B cell (primary cell): ENCODE data around the gene OR2Y1. TPM values are rescaled to one million over a fixed set of nuclear protein-coding genes. Genes with fewer than 3 reads are reported as not detected.

Source experiments
- ATAC-seq: fragments of 200-7000 bp; cut with Tn5 transposase; one replicate; pipeline ENCODE4 v1.10.0; 2021; ENCODE audit warnings: low read depth, mild to moderate bottlenecking, moderate number of reproducible peaks, moderate library complexity
- CTCF ChIA-PET: fragments of 350-600 bp; sonication (Branson Sonifier 250); formaldehyde crosslinking; loops from one replicate; lab custom pipeline; 2021; ENCODE audit warnings: antibody characterized with exemption, inconsistent platforms; lab: Charles Lee
- POLR2A ChIA-PET: fragments of 350-600 bp; sonication (Branson Sonifier 250); formaldehyde crosslinking; loops from one replicate; lab custom pipeline; 2021; ENCODE audit warnings: antibody characterized with exemption; lab: Charles Lee
- DNase-seq: peaks from one replicate; pipeline ENCODE4 v3.0.0; 2013
- H2AFZ ChIP-seq: 2 replicates; pipeline ENCODE4 v1.6.1; 2012; ENCODE audit warnings: mild to moderate bottlenecking, low read depth, low read length; ENCODE audit not compliant: insufficient read depth, poor library complexity, severe bottlenecking
- H3K27ac ChIP-seq, 2 donors: 1 replicate in 1 of 2; 2 replicates in 1 of 2; pipeline ENCODE4 v1.5.1; 2012 to 2013; ENCODE audit warnings: low read length in 2 of 2, mild to moderate bottlenecking in 2 of 2, moderate library complexity in 1 of 2
- H3K27me3 ChIP-seq, 4 experiments: fragments of 200-600 bp in 1 of 4; sonication (generic) in 1 of 4; replicated peaks in 1 of 4; 1 replicate in 2 of 4; 2 replicates in 2 of 4; pipeline versions ENCODE4 v1.6.1 to v1.7.0; 2013 to 2016; ENCODE audit warnings: low read length in 3 of 4, mild to moderate bottlenecking in 2 of 4, mixed read lengths in 1 of 4, moderate library complexity in 1 of 4; ENCODE audit not compliant: insufficient read depth in 4 of 4, control insufficient read depth in 3 of 4; ENCODE audit errors: control extremely low read depth in 1 of 4
- H3K36me3 ChIP-seq, 2 experiments: replicated peaks in 1 of 2; 1 replicate in 1 of 2; 2 replicates in 1 of 2; pipeline versions ENCODE4 v1.6.1 to v1.7.1; 2013; ENCODE audit warnings: low read length in 1 of 2; ENCODE audit not compliant: insufficient read depth in 2 of 2, control insufficient read depth in 1 of 2; ENCODE audit errors: control extremely low read depth in 1 of 2, extremely low read depth in 1 of 2
- H3K4me1 ChIP-seq, 2 donors: fragments of 200-600 bp in 1 of 2; sonication (generic) in 1 of 2; 1 replicate in 1 of 2; 2 replicates in 1 of 2; pipeline versions ENCODE4 v1.5.1 to v1.6.1; 2013 to 2017; ENCODE audit warnings: low read length in 2 of 2; ENCODE audit not compliant: control insufficient read depth in 2 of 2, insufficient read depth in 2 of 2
- H3K4me2 ChIP-seq: replicated peaks from 2 replicates; pipeline ENCODE3; 2012; ENCODE audit warnings: mild to moderate bottlenecking, low read depth, low read length; ENCODE audit not compliant: poor library complexity, severe bottlenecking
- H3K4me3 ChIP-seq, 5 experiments: fragments of 200-600 bp in 1 of 5; sonication (generic) in 1 of 5; 1 replicate in 3 of 5; 2 replicates in 2 of 5; pipeline versions ENCODE4 v1.5.1 to v1.7.0; 2011 to 2016; ENCODE audit warnings: low read length in 4 of 5, mild to moderate bottlenecking in 4 of 5, low read depth in 2 of 5, control low read depth in 1 of 5, moderate library complexity in 1 of 5; ENCODE audit not compliant: insufficient read depth in 1 of 5; ENCODE audit errors: control extremely low read depth in 1 of 5, extremely low read depth in 1 of 5
- H3K79me2 ChIP-seq: fragments of 200-600 bp; sonication (generic); one replicate; pipeline ENCODE4 v1.6.0; 2016; ENCODE audit warnings: low read length; ENCODE audit not compliant: control insufficient read depth, insufficient read depth
- H3K9ac ChIP-seq: fragments of 200-600 bp; sonication (generic); 2 replicates; pipeline ENCODE4 v1.6.1; 2017; ENCODE audit warnings: mild to moderate bottlenecking, low read length, moderate library complexity
- H3K9me3 ChIP-seq, 3 donors: one replicate each; pipeline versions ENCODE4 v1.6.1 to v1.7.1; 2013; ENCODE audit warnings: low read length in 2 of 3; ENCODE audit not compliant: control insufficient read depth in 2 of 3, insufficient read depth in 1 of 3; ENCODE audit errors: control extremely low read depth in 1 of 3
- H4K20me1 ChIP-seq: 2 replicates; pipeline ENCODE4 v1.6.0; 2012; ENCODE audit warnings: mild to moderate bottlenecking, low read length; ENCODE audit not compliant: insufficient read depth, control insufficient read depth, poor library complexity, severe bottlenecking
- H3K27ac Mint-ChIP-seq: one replicate; pipeline ENCODE4 v1.8.0; 2021; ENCODE audit warnings: mixed read lengths
- H3K27me3 Mint-ChIP-seq: one replicate; pipeline ENCODE4 v1.8.0; 2021; ENCODE audit warnings: mixed read lengths
- H3K4me1 Mint-ChIP-seq: one replicate; pipeline ENCODE4 v1.8.0; 2021; ENCODE audit warnings: mixed read lengths
- H3K4me3 Mint-ChIP-seq: one replicate; pipeline ENCODE4 v1.8.0; 2021; ENCODE audit warnings: mixed read lengths
- H3K9me3 Mint-ChIP-seq: one replicate; pipeline ENCODE4 v1.8.0; 2022; ENCODE audit warnings: mixed read lengths; ENCODE audit not compliant: insufficient read depth
- CTCF ChIP-seq: fragments of 200-600 bp; IDR thresholded peaks from one replicate; pipeline ENCODE4 v1.8.0; 2022; ENCODE audit warnings: antibody characterized with exemption, mild to moderate bottlenecking
- EZH2 ChIP-seq: IDR thresholded peaks from 2 replicates; pipeline ENCODE4 v1.6.1; 2012; ENCODE audit warnings: borderline replicate concordance, low read depth, mild to moderate bottlenecking, moderate library complexity, low read length; ENCODE audit not compliant: insufficient read depth, poor library complexity, severe bottlenecking
- WGBS: methylation state at CpG from one replicate; pipeline ENCODE4 v1.1.5; 2013; ENCODE audit warnings: missing lambda C conversion rate; ENCODE audit not compliant: insufficient coverage; 5-methylcytosine and 5-hydroxymethylcytosine counted together
- intact Hi-C: fragments of 100-400 bp; cut with micrococcal nuclease; formaldehyde crosslinking; loops from one replicate; pipeline ENCODE4 v1.10.0; 2022
- polyA plus RNA-seq: library from polyadenylated mRNA; depleted of rRNA; stranded (reverse); fragments of >200 nt; gene quantifications from 2 replicates; pipeline ENCODE4 v1.2.3, GENCODE V29; 2012
- total RNA-seq, 2 donors: library from RNA; stranded (reverse); fragments of 120-200 nt in 1 of 2; gene quantifications; 1 replicate in 1 of 2; 2 replicates in 1 of 2; pipeline versions ENCODE4 v1.2.3 to v1.2.4, GENCODE V29; 2013 to 2022

OR2Y1 gene
- total and polyA plus RNA-seq, 2 donors (not counting 1 experiment from before 2014, with no cell fraction given) = not detected

- ATAC-seq = no peak
- POLR2A ChIA-PET = no interaction called here
- CTCF ChIA-PET = interaction anchor here (1.6 kb wide), 1 partner anchor 8 kb away, joined by 4 read pairs; no protein-coding TSS in a partner anchor
Measured at GRCh38 chr5:180724944-180725343, 14.9 kb downstream of the OR2Y1 start.

GRCh38 chr5:180723936-180724335 is 15.9 kb downstream of the OR2Y1 start:
- ATAC-seq (no peak), DNase-seq (no peak)
- Histone ChIP-seq H3K4me1 (no peaks in the 10 kb centered on the region), H2AFZ (no peak overlapping the region), H3K9ac (no peak overlapping the region), H3K9me3 (no peaks in the 10 kb centered on the region), H3K79me2 (no peaks in the 10 kb centered on the region), H3K4me2 (no peak overlapping the region), H3K36me3 (no peaks in the 10 kb centered on the region), H3K27me3 (peaks cover 0 to 16% (median 1%) of the 10 kb centered on the region in 4 experiments), H4K20me1 (no peaks in the 10 kb centered on the region), H3K27ac (no peak overlapping the region), H3K4me3 (no peak overlapping the region)
- POLR2A ChIA-PET = no interaction called here
- Mint-ChIP-seq H3K27me3 (peaks cover 39% of the 10 kb centered on the region), H3K4me3 (no peak overlapping the region), H3K27ac (no peak overlapping the region), H3K4me1 (no peaks in the 10 kb centered on the region), H3K9me3 (no peaks in the 10 kb centered on the region)
- no CpG with 5 or more reads among the region's 5 CpGs for WGBS
- TF ChIP-seq CTCF (no peak), EZH2 (no peak)
- CTCF ChIA-PET = no interaction called here
- intact Hi-C loops = no loop called here

More at GRCh38 chr5:180724944-180725343, 14.9 kb downstream of the OR2Y1 start:
- Histone ChIP-seq H2AFZ (no peak overlapping the region), H3K4me2 (no peak overlapping the region), H3K9ac (no peak overlapping the region), H3K4me1 (no peaks in the 10 kb centered on the region), H3K79me2 (no peaks in the 10 kb centered on the region), H3K9me3 (no peaks in the 10 kb centered on the region), H3K4me3 (no peak overlapping the region), H3K36me3 (no peaks in the 10 kb centered on the region), H4K20me1 (no peaks in the 10 kb centered on the region), H3K27ac (no peak overlapping the region), H3K27me3 (peaks cover 0 to 16% (median 1%) of the 10 kb centered on the region in 4 experiments)
- no peak overlapping the region for H3K4me3 Mint-ChIP-seq
- intact Hi-C loops = no loop called here
- no peak for DNase-seq
- 97% methylated on average over 5 of the region's 8 CpGs for whole genome bisulfite sequencing
- H3K4me1 Mint-ChIP-seq = no peaks in the 10 kb centered on the region
- H3K9me3 Mint-ChIP-seq = no peaks in the 10 kb centered on the region
- no peak overlapping the region for H3K27ac Mint-ChIP-seq
- no peak for TF ChIP-seq EZH2
- TF ChIP-seq CTCF = no peak
- peaks cover 41% of the 10 kb centered on the region for H3K27me3 Mint-ChIP-seq
